Mammary epithelial cell (primary cell): Measurements from ENCODE around the gene GXYLT2.

Source experiments
- CTCF ChIP-seq, 2 donors: IDR thresholded peaks in 1 of 2; conservative IDR thresholded peaks in 1 of 2; 2 replicates each; pipeline ENCODE4 v1.5.1; 2011 to 2012; ENCODE audit warnings: inconsistent platforms in 2 of 2, low read length in 2 of 2, mild to moderate bottlenecking in 2 of 2, control low read depth in 1 of 2, low read depth in 1 of 2; ENCODE audit not compliant: insufficient read depth in 1 of 2; ENCODE audit errors: extremely low read depth in 1 of 2
- EZH2 ChIP-seq: IDR thresholded peaks from 2 replicates; pipeline ENCODE4 v1.6.1; 2012; ENCODE audit warnings: low read length, inconsistent platforms, borderline replicate concordance

- TF ChIP-seq CTCF (conservative IDR thresholded peaks at IDR 0.05 in 1 of 2, IDR thresholded peaks at IDR 0.05 in 1 of 2; ENCODE audit: extremely low read depth in 1 of 2, insufficient read depth in 1 of 2, low read depth in 1 of 2, low read length in 2 of 2) (no peak), EZH2 (no peak)
Measured at GRCh38 chr3:72985576-72985975, 97.7 kb downstream of the GXYLT2 start.
